NK-92 (cell line): ENCODE results near the gene TMEM170A.

Experiments
- DNase-seq: peaks from one replicate; lab custom pipeline; 2025; ENCODE audit not compliant: unreplicated experiment; lab: John Stamatoyannopoulos, UW

Gene TMEM170A

GRCh38 chr16:75406943-75407342 lies 57.5 kb downstream of the TMEM170A start:
- DNase-seq: no peak

- no peak for DNase-seq
These were observed 61.5 kb downstream of the TMEM170A start for GRCh38 chr16:75402821-75403475.

GRCh38 chr16:75402159-75402820 lies 62.2 kb downstream of the TMEM170A start:
- DNase-seq: no peak

GRCh38 chr16:75401691-75402090 lies 62.8 kb downstream of the TMEM170A start:
- no peak for DNase-seq

GRCh38 chr16:75398333-75398732 lies 66.2 kb downstream of the TMEM170A start:
- DNase-seq: no peak

- DNase-seq: no peak
These were observed 69.5 kb downstream of the TMEM170A start for GRCh38 chr16:75394941-75395340.
